H1 (cell line): ENCODE measurements around the gene RBM20. TPM values are rescaled to one million over a fixed set of nuclear protein-coding genes. Genes with fewer than 3 reads are reported as not detected.

Source experiments
- CTCF ChIA-PET: fragments of 300-600 bp; sonication (Branson Sonifier 250); formaldehyde crosslinking; loops from one replicate; lab custom pipeline; 2021; ENCODE audit not compliant: partially characterized antibody; lab: Charles Lee
- POLR2A ChIA-PET: fragments of 300-600 bp; sonication (Branson Sonifier 250); formaldehyde crosslinking; loops from one replicate; lab custom pipeline; 2021; ENCODE audit warnings: inconsistent platforms; ENCODE audit not compliant: partially characterized antibody; lab: Charles Lee
- DNase-seq, 2 experiments: peaks; one replicate each; pipeline versions ENCODE4 v3.0.0 to v3.0.0-alpha.2; 2010 to 2022; ENCODE audit warnings: low spot score in 2 of 2, low read depth in 1 of 2, mixed read lengths in 1 of 2
- FAIRE-seq: peaks from 2 replicates; lab custom pipeline; 2011; peaks lifted over from hg19 to GRCh38; lab: Jason Lieb, UNC
- H2AFZ ChIP-seq: 2 replicates; pipeline ENCODE4 v1.8.1; 2012; ENCODE audit warnings: low read length, inconsistent platforms
- H2AK5ac ChIP-seq: 2 replicates; pipeline ENCODE4 v1.6.1; 2013; ENCODE audit warnings: low read depth, low read length
- H2BK120ac ChIP-seq: replicated peaks from 2 replicates; pipeline ENCODE3; 2013; ENCODE audit warnings: low read depth, low read length, inconsistent platforms
- H2BK12ac ChIP-seq: 2 replicates; pipeline ENCODE4 v1.6.1; 2013; ENCODE audit warnings: low read depth, low read length
- H2BK15ac ChIP-seq: 2 replicates; pipeline ENCODE4 v1.6.1; 2013; ENCODE audit warnings: low read length
- H2BK20ac ChIP-seq: 2 replicates; pipeline ENCODE4 v1.6.1; 2013; ENCODE audit warnings: low read length
- H2BK5ac ChIP-seq: 2 replicates; pipeline ENCODE4 v1.6.1; 2013; ENCODE audit warnings: low read depth, low read length
- H3K14ac ChIP-seq: 2 replicates; pipeline ENCODE4 v1.6.1; 2013; ENCODE audit warnings: inconsistent platforms; ENCODE audit not compliant: insufficient read length
- H3K18ac ChIP-seq: 2 replicates; pipeline ENCODE4 v1.6.1; 2013; ENCODE audit warnings: low read length; ENCODE audit errors: extremely low read depth
- H3K23ac ChIP-seq: 2 replicates; pipeline ENCODE4 v1.6.1; 2013; ENCODE audit warnings: inconsistent platforms; ENCODE audit not compliant: insufficient read length
- H3K23me2 ChIP-seq: 2 replicates; pipeline ENCODE4 v1.6.1; 2013; ENCODE audit warnings: low read depth, low read length
- H3K27ac ChIP-seq: 2 replicates; pipeline ENCODE4 v1.6.1; 2011; ENCODE audit warnings: low read depth, low read length, inconsistent platforms
- H3K27me3 ChIP-seq, 4 experiments: replicated peaks in 1 of 4; 1 replicate in 1 of 4; 2 replicates in 3 of 4; pipeline versions ENCODE4 v1.6.1 to v1.8.1; 2011 to 2013; ENCODE audit warnings: low read length in 3 of 4, mild to moderate bottlenecking in 3 of 4, inconsistent platforms in 2 of 4, mixed read lengths in 2 of 4, moderate library complexity in 1 of 4; ENCODE audit not compliant: control insufficient read depth in 3 of 4, insufficient read depth in 3 of 4; ENCODE audit errors: extremely low read depth in 1 of 4
- H3K36me3 ChIP-seq, 4 experiments: 2 replicates each; pipeline versions ENCODE4 v1.6.1 to v1.8.1; 2011 to 2013; ENCODE audit warnings: mild to moderate bottlenecking in 4 of 4, low read length in 3 of 4, moderate library complexity in 2 of 4, control low read depth in 1 of 4, inconsistent platforms in 1 of 4; ENCODE audit not compliant: insufficient read depth in 4 of 4, control insufficient read depth in 2 of 4
- H3K4ac ChIP-seq: replicated peaks from 2 replicates; pipeline ENCODE3; 2013; ENCODE audit warnings: low read length, low read depth, mixed read lengths, inconsistent platforms; ENCODE audit not compliant: insufficient read length
- H3K4me1 ChIP-seq, 4 experiments: replicated peaks in 1 of 4; 1 replicate in 1 of 4; 2 replicates in 3 of 4; pipeline versions ENCODE4 v1.6.1 to v1.8.1; 2011 to 2013; ENCODE audit warnings: low read length in 3 of 4, inconsistent platforms in 2 of 4, mixed read lengths in 1 of 4; ENCODE audit not compliant: insufficient read depth in 4 of 4, control insufficient read depth in 3 of 4
- H3K4me2 ChIP-seq, 2 experiments: 2 replicates each; pipeline versions ENCODE4 v1.6.1 to v1.8.1; 2011 to 2013; ENCODE audit warnings: low read depth in 2 of 2, low read length in 2 of 2, control low read depth in 1 of 2, inconsistent platforms in 1 of 2, mild to moderate bottlenecking in 1 of 2; ENCODE audit not compliant: insufficient read depth in 1 of 2
- H3K4me3 ChIP-seq, 4 experiments: fragments of 200-600, 300-600 bp in 1 of 4; sonication (generic), shearing (Covaris generic), sonication (Bioruptor Twin) in 1 of 4; 2 replicates each; pipeline versions ENCODE4 v1.5.1 to v1.8.1; 2011 to 2016; ENCODE audit warnings: low read length in 4 of 4, low read depth in 3 of 4, control low read depth in 2 of 4, inconsistent platforms in 2 of 4, mild to moderate bottlenecking in 2 of 4, mixed read lengths in 1 of 4, moderate library complexity in 1 of 4; ENCODE audit not compliant: insufficient read depth in 2 of 4; ENCODE audit errors: extremely low read depth in 1 of 4
- H3K56ac ChIP-seq: replicated peaks from 2 replicates; pipeline ENCODE3; 2013; ENCODE audit warnings: low read depth, mild to moderate bottlenecking, mixed read lengths, low read length, inconsistent platforms; ENCODE audit not compliant: insufficient read length
- H3K79me1 ChIP-seq: 2 replicates; pipeline ENCODE4 v1.6.1; 2013; ENCODE audit warnings: low read depth, low read length, control low read depth
- H3K79me2 ChIP-seq, 2 experiments: 2 replicates each; pipeline versions ENCODE4 v1.6.1 to v1.8.1; 2012 to 2013; ENCODE audit warnings: low read length in 2 of 2, mild to moderate bottlenecking in 2 of 2, inconsistent platforms in 1 of 2; ENCODE audit not compliant: insufficient read depth in 2 of 2, control insufficient read depth in 1 of 2
- H3K9ac ChIP-seq, 4 experiments: replicated peaks in 1 of 4; 1 replicate in 1 of 4; 2 replicates in 3 of 4; pipeline versions ENCODE4 v1.6.1 to v1.8.1; 2011 to 2013; ENCODE audit warnings: low read depth in 3 of 4, low read length in 3 of 4, control low read depth in 2 of 4, mild to moderate bottlenecking in 2 of 4, moderate library complexity in 2 of 4, inconsistent platforms in 1 of 4; ENCODE audit errors: extremely low read depth in 1 of 4
- H3K9me3 ChIP-seq, 2 experiments: 2 replicates each; pipeline versions ENCODE4 v1.6.1 to v1.8.1; 2012 to 2013; ENCODE audit warnings: mild to moderate bottlenecking in 2 of 2, moderate library complexity in 2 of 2, control low read depth in 1 of 2, inconsistent platforms in 1 of 2, low read depth in 1 of 2, low read length in 1 of 2, mixed read lengths in 1 of 2; ENCODE audit not compliant: insufficient read depth in 2 of 2
- H4K20me1 ChIP-seq, 2 experiments: replicated peaks in 1 of 2; 2 replicates each; pipeline versions ENCODE3 to v1.8.1; 2011 to 2013; ENCODE audit warnings: inconsistent platforms in 2 of 2, low read length in 2 of 2, mild to moderate bottlenecking in 1 of 2; ENCODE audit not compliant: insufficient read depth in 2 of 2, control insufficient read depth in 1 of 2
- H4K5ac ChIP-seq: 2 replicates; pipeline ENCODE4 v1.6.1; 2013; ENCODE audit warnings: low read length, low read depth, mixed read lengths, inconsistent platforms; ENCODE audit not compliant: insufficient read length
- H4K8ac ChIP-seq: 2 replicates; pipeline ENCODE4 v1.8.0; 2013; ENCODE audit warnings: mild to moderate bottlenecking, moderate library complexity, low read length, inconsistent platforms; ENCODE audit not compliant: insufficient read depth; ENCODE audit errors: extremely low read depth
- H4K91ac ChIP-seq: replicated peaks from 2 replicates; pipeline ENCODE3; 2013; ENCODE audit warnings: low read length, mixed read lengths, inconsistent platforms; ENCODE audit not compliant: insufficient read length
- HDAC2 ChIP-seq, 2 experiments: fragments of 300-600 bp in 1 of 2; sonication (generic) in 1 of 2; IDR thresholded peaks; 2 replicates each; pipeline ENCODE4 v1.6.1; 2011 to 2012; ENCODE audit warnings: low read depth in 2 of 2, low read length in 2 of 2, mild to moderate bottlenecking in 2 of 2, moderate library complexity in 2 of 2, borderline replicate concordance in 1 of 2, inconsistent platforms in 1 of 2
- HDAC6 ChIP-seq: IDR thresholded peaks from one replicate; pipeline ENCODE4 v1.7.1; 2012; ENCODE audit warnings: low read depth, mild to moderate bottlenecking, inconsistent platforms, low read length, moderate library complexity
- RNF2 ChIP-seq: fragments of 200-900, 300-1000 bp; sonication (generic); IDR thresholded peaks from 2 replicates; pipeline ENCODE4 v1.7.1; 2016; ENCODE audit warnings: borderline replicate concordance, low read depth, mild to moderate bottlenecking, antibody characterized with exemption, low read length; ENCODE audit not compliant: poor library complexity, severe bottlenecking; ENCODE audit errors: missing control alignments
- TBP ChIP-seq: IDR thresholded peaks from 2 replicates; pipeline ENCODE4 v1.6.1; 2011; ENCODE audit warnings: low read depth, low read length, improper control_type of control experiment
- TCF12 ChIP-seq: IDR thresholded peaks from 2 replicates; pipeline ENCODE4 v1.6.1; 2011; ENCODE audit warnings: low read depth, mild to moderate bottlenecking, low read length
- WGBS, 2 experiments: shearing (Covaris generic) in 1 of 2; methylation state at CpG; one replicate each; pipeline versions ENCODE4 v1.1.6 to v1.1.7; 2013 to 2015; ENCODE audit warnings: low lambda C conversion rate in 2 of 2, mixed read lengths in 2 of 2, inconsistent platforms in 1 of 2, low coverage in 1 of 2, missing lambda C conversion rate in 1 of 2; ENCODE audit not compliant: insufficient replicate concordance in 2 of 2, insufficient coverage in 1 of 2, insufficient read length in 1 of 2; ENCODE audit errors: extremely low coverage in 1 of 2, missing lambda C conversion rate in 1 of 2; 5-methylcytosine and 5-hydroxymethylcytosine counted together
- polyA plus RNA-seq, 7 experiments: library from polyadenylated mRNA; depleted of rRNA in 3 of 7; stranded (reverse) in 5 of 7; unstranded in 2 of 7; fragments of >200 nt in 5 of 7; fragments of 200-250 nt in 2 of 7; gene quantifications; 1 replicate in 5 of 7; 2 replicates in 1 of 7; 4 replicates in 1 of 7; pipeline versions ENCODE4 v1.2.1 to v1.2.3, GENCODE V29; 2011 to 2013; ENCODE audit warnings: missing spikeins in 2 of 7, mixed read lengths in 2 of 7
- total RNA-seq: library from RNA; stranded (reverse); fragmentation: NEBNext Ultra II Directional; extraction: Animal tissue kit (Norgen Biotek cat#: 25700); gene quantifications from 2 replicates; pipeline ENCODE4 v1.2.1, GENCODE V29; 2021
- TF ChIP-seq, protein P1 (sequence below), 3 experiments: IDR thresholded peaks; 1 replicate in 2 of 3; 2 replicates in 1 of 3; pipeline versions ENCODE4 v1.5.1 to v1.6.1; 2011; ENCODE audit warnings: low read length in 3 of 3, mild to moderate bottlenecking in 3 of 3, inconsistent platforms in 2 of 3, low read depth in 1 of 3, moderate library complexity in 1 of 3; ENCODE audit not compliant: insufficient read depth in 1 of 3; ENCODE audit errors: control extremely low read depth in 1 of 3
- TF ChIP-seq, protein P2 (sequence below): IDR thresholded peaks from 2 replicates; pipeline ENCODE4 v1.6.1; 2012; ENCODE audit warnings: inconsistent platforms

RBM20 gene
- total and polyA plus RNA-seq, 2 of the 8 experiments (the other 6 are each of a cell fraction or from before 2014, with no cell fraction given) = 0.05 to 0.63 TPM

DNA sequence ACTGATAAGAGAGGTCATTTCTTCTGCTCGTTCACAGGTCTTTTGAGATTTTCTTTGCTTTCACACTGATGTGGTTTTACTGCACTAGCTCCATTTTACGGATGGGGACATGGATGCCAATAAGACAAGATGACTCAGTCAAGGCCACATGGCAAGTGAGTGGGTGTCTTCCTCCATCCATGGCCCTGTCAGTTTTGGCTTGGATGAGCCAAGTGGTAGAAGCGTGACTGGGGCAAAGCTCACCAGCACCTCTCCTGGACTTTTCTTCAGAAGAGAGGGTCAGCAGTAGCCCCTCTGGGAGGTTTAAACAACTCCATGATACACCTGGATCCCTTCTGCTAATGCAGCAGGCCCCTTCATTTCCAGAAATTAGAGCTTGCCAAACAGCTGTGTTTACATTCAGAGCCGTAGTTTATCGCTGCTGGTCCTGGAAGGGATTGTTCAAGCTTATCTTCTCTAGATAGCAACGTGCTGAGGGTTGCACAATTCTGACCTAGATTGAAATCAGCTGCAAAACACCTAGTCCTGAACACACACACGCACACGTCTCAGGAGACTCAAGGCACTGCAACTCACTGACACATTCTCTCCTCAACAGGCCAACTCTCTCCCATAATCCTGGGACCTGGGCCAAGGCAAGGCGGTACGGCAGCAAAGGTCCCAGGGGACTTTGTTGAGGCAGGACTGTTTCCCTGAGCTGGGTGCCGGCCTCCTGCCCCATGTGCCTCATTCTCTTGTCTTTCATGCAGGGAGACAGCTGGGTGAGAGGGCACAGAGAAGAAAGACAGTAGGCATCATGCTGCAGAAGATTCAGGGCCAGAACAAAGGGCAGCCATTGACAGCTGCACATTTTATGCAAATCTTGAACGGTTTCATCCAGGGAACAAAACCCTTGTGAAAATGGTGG lies 213.4 kb downstream of the RBM20 start:
- H3K4ac ChIP-seq = no peak overlapping the region
- H3K36me3 ChIP-seq = no peaks in the 10 kb centered on the region; a peak in 1 of 8 replicates
- H3K4me1 ChIP-seq = no peaks in the 10 kb centered on the region
- ChIA-PET POLR2A (interaction anchor here (0.8 kb wide), 1 partner anchor 14 kb away, joined by 4 read pairs; the partner anchor contains the start of gene PDCD4), CTCF (interaction anchor here (0.7 to 1.3 kb wide), 7 partner anchors 10 to 177 kb away, joined by 3 to 6 read pairs (median 3); no protein-coding TSS in a partner anchor)
- no peaks in the 10 kb centered on the region for H3K9me3 ChIP-seq
- H4K20me1 ChIP-seq = no peaks in the 10 kb centered on the region
- no peak overlapping the region for H2BK15ac ChIP-seq
- WGBS, 2 experiments = 85% methylated on average over 12 of the region's 12 CpGs; no CpG with 5 or more reads in 1 of the 2 experiments
- H2BK120ac ChIP-seq = no peak overlapping the region
- H3K27me3 ChIP-seq = no peaks in the 10 kb centered on the region
- no peak overlapping the region for H2AFZ ChIP-seq
- H3K14ac ChIP-seq = no peak overlapping the region
- no peak overlapping the region for H3K4me3 ChIP-seq
- no peak overlapping the region for H3K27ac ChIP-seq
- no peak overlapping the region for H3K23ac ChIP-seq
- H4K5ac ChIP-seq = no peak overlapping the region
- FAIRE-seq (no peak), DNase-seq (peak in 1 of 2 experiments; percentile 35)
- H3K79me2 ChIP-seq = no peaks in the 10 kb centered on the region
- no peak overlapping the region for H2BK12ac ChIP-seq
- no peak overlapping the region for H2BK5ac ChIP-seq
- H3K18ac ChIP-seq = no peak overlapping the region
- no peak overlapping the region for H3K9ac ChIP-seq
- no peak overlapping the region for H4K8ac ChIP-seq
- no peak overlapping the region for H4K91ac ChIP-seq
- H2AK5ac ChIP-seq = no peak overlapping the region
- H3K4me2 ChIP-seq = no peak overlapping the region
- H3K79me1 ChIP-seq = no peaks in the 10 kb centered on the region
- H2BK20ac ChIP-seq = no peak overlapping the region
- no peak overlapping the region for H3K56ac ChIP-seq
- H3K23me2 ChIP-seq = no peaks in the 10 kb centered on the region; the same call in 1 of the 2 replicates
- TF ChIP-seq, protein P1, sequence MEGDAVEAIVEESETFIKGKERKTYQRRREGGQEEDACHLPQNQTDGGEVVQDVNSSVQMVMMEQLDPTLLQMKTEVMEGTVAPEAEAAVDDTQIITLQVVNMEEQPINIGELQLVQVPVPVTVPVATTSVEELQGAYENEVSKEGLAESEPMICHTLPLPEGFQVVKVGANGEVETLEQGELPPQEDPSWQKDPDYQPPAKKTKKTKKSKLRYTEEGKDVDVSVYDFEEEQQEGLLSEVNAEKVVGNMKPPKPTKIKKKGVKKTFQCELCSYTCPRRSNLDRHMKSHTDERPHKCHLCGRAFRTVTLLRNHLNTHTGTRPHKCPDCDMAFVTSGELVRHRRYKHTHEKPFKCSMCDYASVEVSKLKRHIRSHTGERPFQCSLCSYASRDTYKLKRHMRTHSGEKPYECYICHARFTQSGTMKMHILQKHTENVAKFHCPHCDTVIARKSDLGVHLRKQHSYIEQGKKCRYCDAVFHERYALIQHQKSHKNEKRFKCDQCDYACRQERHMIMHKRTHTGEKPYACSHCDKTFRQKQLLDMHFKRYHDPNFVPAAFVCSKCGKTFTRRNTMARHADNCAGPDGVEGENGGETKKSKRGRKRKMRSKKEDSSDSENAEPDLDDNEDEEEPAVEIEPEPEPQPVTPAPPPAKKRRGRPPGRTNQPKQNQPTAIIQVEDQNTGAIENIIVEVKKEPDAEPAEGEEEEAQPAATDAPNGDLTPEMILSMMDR (IDR thresholded peaks at IDR 0.05; ENCODE audit: control extremely low read depth in 1 of 3, insufficient read depth in 1 of 3, low read depth in 1 of 3, low read length in 3 of 3) = no peak
- TF ChIP-seq, protein P2, sequence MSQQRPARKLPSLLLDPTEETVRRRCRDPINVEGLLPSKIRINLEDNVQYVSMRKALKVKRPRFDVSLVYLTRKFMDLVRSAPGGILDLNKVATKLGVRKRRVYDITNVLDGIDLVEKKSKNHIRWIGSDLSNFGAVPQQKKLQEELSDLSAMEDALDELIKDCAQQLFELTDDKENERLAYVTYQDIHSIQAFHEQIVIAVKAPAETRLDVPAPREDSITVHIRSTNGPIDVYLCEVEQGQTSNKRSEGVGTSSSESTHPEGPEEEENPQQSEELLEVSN = no peak
- no peak for TF ChIP-seq HDAC6
- no peak for TF ChIP-seq TBP
- no peak for TF ChIP-seq RNF2
- no peak for TF ChIP-seq TCF12
- no peak for TF ChIP-seq HDAC2 (IDR thresholded peaks at IDR 0.05; ENCODE audit: borderline replicate concordance in 1 of 2, low read depth in 2 of 2, low read length in 2 of 2)
